GM12864 (cell line): Measurements from ENCODE around the gene PLOD3.
A peak's percentile ranks its signal among the peaks of the same experiment; 100 is the strongest.

Source experiments
- DNase-seq: peaks from one replicate; pipeline ENCODE4 v3.0.0-alpha.2; 2011; ENCODE audit warnings: low read depth
- H3K4me3 ChIP-seq: 2 replicates; pipeline ENCODE4 v1.5.1; 2011; ENCODE audit warnings: mild to moderate bottlenecking, low read depth, low read length, control low read depth
- TF ChIP-seq, protein P1 (sequence below): IDR thresholded peaks from 2 replicates; pipeline ENCODE4 v1.5.1; 2011; ENCODE audit warnings: low read depth, mild to moderate bottlenecking, moderate library complexity, low read length, control low read depth, inconsistent platforms; ENCODE audit errors: missing control alignments

Gene PLOD3

GRCh38 chr7:101218236-101219125 lies 1.1 kb upstream of the PLOD3 start:
- peak overlapping the region; percentile 88 for H3K4me3 ChIP-seq
- no peak for DNase-seq
- TF ChIP-seq, protein P1, sequence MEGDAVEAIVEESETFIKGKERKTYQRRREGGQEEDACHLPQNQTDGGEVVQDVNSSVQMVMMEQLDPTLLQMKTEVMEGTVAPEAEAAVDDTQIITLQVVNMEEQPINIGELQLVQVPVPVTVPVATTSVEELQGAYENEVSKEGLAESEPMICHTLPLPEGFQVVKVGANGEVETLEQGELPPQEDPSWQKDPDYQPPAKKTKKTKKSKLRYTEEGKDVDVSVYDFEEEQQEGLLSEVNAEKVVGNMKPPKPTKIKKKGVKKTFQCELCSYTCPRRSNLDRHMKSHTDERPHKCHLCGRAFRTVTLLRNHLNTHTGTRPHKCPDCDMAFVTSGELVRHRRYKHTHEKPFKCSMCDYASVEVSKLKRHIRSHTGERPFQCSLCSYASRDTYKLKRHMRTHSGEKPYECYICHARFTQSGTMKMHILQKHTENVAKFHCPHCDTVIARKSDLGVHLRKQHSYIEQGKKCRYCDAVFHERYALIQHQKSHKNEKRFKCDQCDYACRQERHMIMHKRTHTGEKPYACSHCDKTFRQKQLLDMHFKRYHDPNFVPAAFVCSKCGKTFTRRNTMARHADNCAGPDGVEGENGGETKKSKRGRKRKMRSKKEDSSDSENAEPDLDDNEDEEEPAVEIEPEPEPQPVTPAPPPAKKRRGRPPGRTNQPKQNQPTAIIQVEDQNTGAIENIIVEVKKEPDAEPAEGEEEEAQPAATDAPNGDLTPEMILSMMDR: no peak

DNA sequence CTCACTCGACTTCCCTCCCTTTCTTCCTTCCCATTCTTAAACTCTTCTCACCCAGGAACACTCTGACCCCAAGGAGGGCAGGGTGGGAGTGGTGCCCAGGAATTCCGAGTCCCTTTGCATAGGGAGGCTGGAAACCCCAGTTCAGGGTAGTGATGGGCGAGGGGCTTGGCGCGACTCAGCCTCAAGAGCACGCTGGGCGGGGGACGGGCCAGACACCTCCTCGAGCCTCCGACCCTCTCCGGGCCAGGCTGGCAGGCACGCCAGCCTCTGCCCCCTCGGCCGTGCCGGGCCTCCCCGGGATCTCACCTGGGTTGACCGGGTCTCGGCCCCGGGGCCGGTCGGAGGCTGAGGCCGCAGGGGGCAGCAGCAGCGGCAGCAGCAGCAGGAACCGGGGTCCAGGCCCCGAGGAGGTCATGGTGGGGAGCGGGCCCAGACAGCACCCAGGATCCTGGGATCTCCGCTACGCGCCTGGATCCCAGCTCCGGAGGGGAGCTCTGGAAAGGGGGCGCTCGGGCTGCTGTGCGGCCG lies 457 bp downstream of the PLOD3 start:
- no peak for DNase-seq
- TF ChIP-seq, protein P1: peak; percentile 11
- peak overlapping the region; percentile 88 for H3K4me3 ChIP-seq

DNA sequence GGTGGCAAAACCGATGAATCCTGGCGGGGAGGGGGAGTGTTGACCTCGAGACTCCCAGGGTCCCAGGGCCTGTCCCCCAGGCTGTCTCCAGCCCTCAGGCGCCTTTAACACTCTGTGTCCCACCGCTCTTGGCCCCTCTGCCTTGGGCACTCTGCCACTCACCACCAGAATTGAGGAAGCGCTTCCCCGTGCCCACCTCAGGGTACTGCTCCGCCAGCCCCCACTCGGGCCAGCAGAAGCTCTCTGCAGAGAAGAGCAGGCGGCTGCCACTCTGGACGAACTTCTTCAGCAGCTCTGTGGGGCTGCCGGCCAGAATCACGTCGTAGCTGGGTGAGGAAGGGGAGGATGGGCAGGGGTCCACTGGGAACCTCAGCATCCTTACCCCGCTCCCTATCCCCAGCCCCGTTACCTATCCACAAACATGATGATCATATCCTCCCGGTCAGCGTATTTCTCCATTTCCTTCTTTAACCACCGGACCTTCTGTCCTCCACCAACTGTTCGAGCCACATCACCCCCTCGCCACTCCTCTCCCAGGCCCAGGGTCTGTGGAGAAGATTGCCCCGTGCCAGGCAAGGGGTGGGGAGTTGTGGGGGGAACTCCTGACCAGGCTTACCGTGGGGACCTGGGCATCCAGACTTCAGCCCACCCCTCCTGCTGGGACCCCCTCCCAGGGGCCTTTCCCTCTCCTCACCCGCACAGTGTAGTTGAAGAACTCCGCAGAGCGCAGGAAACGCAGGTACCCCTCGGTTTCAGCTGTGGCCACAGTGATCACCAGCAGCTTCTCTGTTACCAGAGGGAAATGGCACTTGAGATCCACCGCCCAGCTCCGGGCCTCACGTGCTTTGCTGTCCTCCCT lies 1.2 kb downstream of the PLOD3 start:
- TF ChIP-seq, protein P1: no peak
- no peak for DNase-seq
- peak overlapping the region; percentile 88 for H3K4me3 ChIP-seq

- TF ChIP-seq, protein P1: no peak
- DNase-seq: no peak
- no peak overlapping the region for H3K4me3 ChIP-seq
Observed at GRCh38 chr7:101212014-101212413, 5.4 kb downstream of the PLOD3 start.

GRCh38 chr7:101211501-101211900 lies 5.9 kb downstream of the PLOD3 start:
- H3K4me3 ChIP-seq: no peak overlapping the region
- TF ChIP-seq, protein P1: no peak
- no peak for DNase-seq

DNA sequence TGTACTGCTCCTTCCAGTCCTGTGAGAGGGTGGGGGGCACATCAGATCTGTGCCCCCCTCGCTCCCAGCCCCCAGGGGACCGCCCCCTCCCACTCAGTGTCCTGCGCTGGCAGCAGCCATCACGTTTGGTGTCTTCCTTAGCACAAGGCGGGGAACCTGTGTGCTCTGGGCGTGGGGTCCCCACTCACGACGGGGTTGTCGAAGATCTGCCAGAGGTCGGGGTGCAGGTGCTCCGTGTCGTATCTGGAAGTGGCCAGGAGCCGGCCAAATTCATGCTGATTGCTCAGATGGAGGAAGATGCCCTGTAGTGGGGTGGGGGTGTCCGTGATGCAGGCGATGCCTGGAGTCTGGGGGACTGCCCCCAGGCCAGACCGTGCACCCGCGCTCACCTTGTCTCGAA lies 7.2 kb downstream of the PLOD3 start:
- DNase-seq: no peak
- no peak overlapping the region for H3K4me3 ChIP-seq
- TF ChIP-seq, protein P1: no peak
